ENCODE results near the gene L3MBTL4. TPM values are rescaled to one million over a fixed set of nuclear protein-coding genes. Genes with fewer than 3 reads are reported as not detected.

The L3MBTL4 gene
- total RNA-seq, 2 donors from 2014 or later: 4.6 to 7.2 TPM

- no peak for DNase-seq
- no peak for TF ChIP-seq CTCF (conservative IDR thresholded peaks at IDR 0.05)
- no peaks in the 10 kb centered on the region for H3K27me3 ChIP-seq (ENCODE audit: control insufficient read depth, insufficient read depth, low read length, poor library complexity, severe bottlenecking)
- H3K9me3 Mint-ChIP-seq: no peaks in the 10 kb centered on the region
- WGBS, 2 experiments (ENCODE audit: insufficient coverage in 1 of 2, insufficient read length in 1 of 2): 89 to 100% methylated on average over 2 to 8 of the region's 8 CpGs
- no peak overlapping the region for H3K27ac Mint-ChIP-seq
- no peak overlapping the region for H3K27ac ChIP-seq (ENCODE audit: low read depth, low read length)
- no peaks in the 10 kb centered on the region for H3K4me1 Mint-ChIP-seq
- H3K4me3 Mint-ChIP-seq: no peak overlapping the region
- H3K9me3 ChIP-seq (ENCODE audit: control insufficient read depth, low read length): no peaks in the 10 kb centered on the region
- H3K4me3 ChIP-seq (ENCODE audit: low read length): no peak overlapping the region
- H3K36me3 ChIP-seq (ENCODE audit: control insufficient read depth, insufficient read depth, low read length): no peaks in the 10 kb centered on the region
- no peak overlapping the region for H3K9ac ChIP-seq (ENCODE audit: extremely low read depth, low read length, poor library complexity, severe bottlenecking)
- H3K4me1 ChIP-seq (ENCODE audit: control insufficient read depth, insufficient read depth, low read length): no peaks in the 10 kb centered on the region
- H3K36me3 Mint-ChIP-seq (ENCODE audit: low read depth): no peaks in the 10 kb centered on the region
- H3K27me3 Mint-ChIP-seq (ENCODE audit: insufficient read depth): no peaks in the 10 kb centered on the region
Measured at GRCh38 chr18:6174983-6175745, 239.5 kb downstream of the L3MBTL4 start.

GRCh38 chr18:6170604-6171003 is 244.1 kb downstream of the L3MBTL4 start:
- no peaks in the 10 kb centered on the region for H3K27me3 Mint-ChIP-seq (ENCODE audit: insufficient read depth)
- Histone ChIP-seq H3K4me3 (ENCODE audit: low read length) (no peak overlapping the region), H3K9me3 (ENCODE audit: control insufficient read depth, low read length) (no peaks in the 10 kb centered on the region), H3K4me1 (ENCODE audit: control insufficient read depth, insufficient read depth, low read length) (no peaks in the 10 kb centered on the region), H3K9ac (ENCODE audit: extremely low read depth, low read length, poor library complexity, severe bottlenecking) (no peak overlapping the region), H3K36me3 (ENCODE audit: control insufficient read depth, insufficient read depth, low read length) (no peaks in the 10 kb centered on the region), H3K27ac (ENCODE audit: low read depth, low read length) (no peak overlapping the region), H3K27me3 (ENCODE audit: control insufficient read depth, insufficient read depth, low read length, poor library complexity, severe bottlenecking) (no peaks in the 10 kb centered on the region)
- no peak overlapping the region for H3K27ac Mint-ChIP-seq
- H3K4me3 Mint-ChIP-seq: no peak overlapping the region
- no peak for TF ChIP-seq CTCF (conservative IDR thresholded peaks at IDR 0.05)
- peaks cover 12% of the 10 kb centered on the region for H3K9me3 Mint-ChIP-seq
- 90 to 99% methylated on average over 5 to 7 of the region's 7 CpGs for WGBS, 2 experiments (ENCODE audit: insufficient coverage in 1 of 2, insufficient read length in 1 of 2)
- no peaks in the 10 kb centered on the region for H3K36me3 Mint-ChIP-seq (ENCODE audit: low read depth)
- DNase-seq: no peak
- no peaks in the 10 kb centered on the region for H3K4me1 Mint-ChIP-seq

- Histone ChIP-seq H3K27ac (ENCODE audit: low read depth, low read length) (no peak overlapping the region), H3K4me3 (ENCODE audit: low read length) (no peak overlapping the region), H3K27me3 (ENCODE audit: control insufficient read depth, insufficient read depth, low read length, poor library complexity, severe bottlenecking) (no peaks in the 10 kb centered on the region), H3K9ac (ENCODE audit: extremely low read depth, low read length, poor library complexity, severe bottlenecking) (no peak overlapping the region), H3K4me1 (ENCODE audit: control insufficient read depth, insufficient read depth, low read length) (no peaks in the 10 kb centered on the region), H3K9me3 (ENCODE audit: control insufficient read depth, low read length) (peaks cover 17% of the 10 kb centered on the region), H3K36me3 (ENCODE audit: control insufficient read depth, insufficient read depth, low read length) (no peaks in the 10 kb centered on the region)
- Mint-ChIP-seq H3K4me3 (no peak overlapping the region), H3K27ac (no peak overlapping the region), H3K9me3 (peaks cover 37% of the 10 kb centered on the region), H3K36me3 (ENCODE audit: low read depth) (no peaks in the 10 kb centered on the region), H3K27me3 (ENCODE audit: insufficient read depth) (no peaks in the 10 kb centered on the region), H3K4me1 (no peaks in the 10 kb centered on the region)
- WGBS, 2 experiments (ENCODE audit: insufficient coverage in 1 of 2, insufficient read length in 1 of 2): 93 to 94% methylated on average over 3 to 4 of the region's 4 CpGs
- DNase-seq: no peak
- TF ChIP-seq CTCF (conservative IDR thresholded peaks at IDR 0.05): no peak
Measured at GRCh38 chr18:6161549-6161948, 253.2 kb downstream of the L3MBTL4 start.
